Breast epithelium (tissue), 4 donors: ENCODE results near the gene PPP1CC. TPM values are rescaled to one million over a fixed set of nuclear protein-coding genes. Genes with fewer than 3 reads are reported as not detected.

Source experiments
- DNase-seq, 2 donors: peaks; one replicate each; pipeline ENCODE4 v3.0.0-alpha.2; 2019; ENCODE audit warnings: low spot score in 2 of 2
- H3K27ac ChIP-seq, 2 donors: fragments of 200-600 bp; sonication (generic) in 1 of 2; one replicate each; pipeline ENCODE4 v1.5.1; 2016 to 2019; ENCODE audit warnings: mild to moderate bottlenecking in 1 of 2
- H3K27me3 ChIP-seq, 2 donors: fragments of 200-600 bp; sonication (generic) in 1 of 2; one replicate each; pipeline versions ENCODE4 v1.5.1 to v1.6.0; 2017 to 2019; ENCODE audit warnings: control low read depth in 1 of 2, mild to moderate bottlenecking in 1 of 2
- H3K36me3 ChIP-seq: fragments of 200-600 bp; one replicate; pipeline ENCODE4 v1.5.1; 2019
- H3K4me1 ChIP-seq, 2 donors: fragments of 200-600 bp; sonication (generic); one replicate each; pipeline ENCODE4 v1.5.1; 2016 to 2019; ENCODE audit warnings: control low read depth in 1 of 2
- H3K4me3 ChIP-seq, 3 donors: fragments of 200-600 bp; sonication (generic); 1 replicate in 2 of 3; 2 replicates in 1 of 3; pipeline ENCODE4 v1.5.1; 2016 to 2019; ENCODE audit warnings: mild to moderate bottlenecking in 3 of 3, moderate library complexity in 2 of 3
- H3K9me3 ChIP-seq, 2 donors: fragments of 200-600 bp; sonication (generic) in 1 of 2; one replicate each; pipeline ENCODE4 v1.5.1; 2016 to 2019; ENCODE audit warnings: control low read depth in 1 of 2
- CTCF ChIP-seq, 3 donors: fragments of 450-650 bp; IDR thresholded peaks; one replicate each; pipeline ENCODE4 v1.5.1; 2016 to 2017; ENCODE audit warnings: antibody characterized with exemption in 3 of 3, mild to moderate bottlenecking in 3 of 3, moderate library complexity in 3 of 3
- POLR2A ChIP-seq: fragments of 450-650 bp; IDR thresholded peaks from one replicate; pipeline ENCODE4 v1.6.1; 2016; ENCODE audit warnings: antibody characterized with exemption, mild to moderate bottlenecking, moderate library complexity
- POLR2AphosphoS5 ChIP-seq, 3 donors: sonication (generic); formaldehyde crosslinking; IDR thresholded peaks; one replicate each; pipeline ENCODE4 v1.6.1; 2017; ENCODE audit warnings: antibody characterized with exemption in 3 of 3
- intact Hi-C: fragments of 100-400 bp; cut with DNase I; formaldehyde crosslinking; loops from one replicate; pipeline ENCODE4 v1.15.1; 2023; ENCODE audit warnings: low total_unique reads
- total RNA-seq, 3 donors: library from RNA; depleted of rRNA; stranded (reverse); fragments of >200 nt; gene quantifications; one replicate each; pipeline ENCODE4 v1.1.0, GENCODE V29; 2016

PPP1CC gene
- total RNA-seq, 3 donors from 2014 or later: 97.7 to 135 (median 106) TPM

- no peak for TF ChIP-seq CTCF (IDR thresholded peaks at IDR 0.05)
- TF ChIP-seq POLR2AphosphoS5 (IDR thresholded peaks at IDR 0.05): no peak
- TF ChIP-seq POLR2A: no peak
- H3K27me3 ChIP-seq: no peaks in the 10 kb centered on the region
- DNase-seq: no peak
- H3K9me3 ChIP-seq: no peaks in the 10 kb centered on the region
- H3K36me3 ChIP-seq: no peaks in the 10 kb centered on the region
- H3K27ac ChIP-seq: no peak overlapping the region
- no peaks in the 10 kb centered on the region for H3K4me1 ChIP-seq
- intact Hi-C loops: no loop called here
- no peak overlapping the region for H3K4me3 ChIP-seq
Measured at GRCh38 chr12:110782922-110783321, 40.2 kb upstream of the PPP1CC start.

GRCh38 chr12:110782094-110782493 is 39.4 kb upstream of the PPP1CC start:
- DNase-seq: no peak
- Histone ChIP-seq H3K4me1 (no peaks in the 10 kb centered on the region), H3K4me3 (no peak overlapping the region), H3K27ac (no peak overlapping the region), H3K36me3 (no peaks in the 10 kb centered on the region), H3K27me3 (no peaks in the 10 kb centered on the region), H3K9me3 (no peaks in the 10 kb centered on the region)
- intact Hi-C loops: no loop called here
- TF ChIP-seq POLR2A (no peak), POLR2AphosphoS5 (IDR thresholded peaks at IDR 0.05) (no peak), CTCF (IDR thresholded peaks at IDR 0.05) (no peak)

GRCh38 chr12:110780448-110780847 is 37.8 kb upstream of the PPP1CC start:
- no peaks in the 10 kb centered on the region for H3K9me3 ChIP-seq
- no peaks in the 10 kb centered on the region for H3K4me1 ChIP-seq
- H3K36me3 ChIP-seq: no peaks in the 10 kb centered on the region
- intact Hi-C loops: no loop called here
- H3K27me3 ChIP-seq: no peaks in the 10 kb centered on the region
- H3K27ac ChIP-seq: no peak overlapping the region
- no peak for DNase-seq
- TF ChIP-seq POLR2AphosphoS5 (IDR thresholded peaks at IDR 0.05): no peak
- no peak for TF ChIP-seq CTCF (IDR thresholded peaks at IDR 0.05)
- no peak for TF ChIP-seq POLR2A
- no peak overlapping the region for H3K4me3 ChIP-seq

- TF ChIP-seq POLR2AphosphoS5 (IDR thresholded peaks at IDR 0.05): no peak
- TF ChIP-seq POLR2A: no peak
- TF ChIP-seq CTCF (IDR thresholded peaks at IDR 0.05): no peak
- no peak overlapping the region for H3K4me3 ChIP-seq
Measured at GRCh38 chr12:110778833-110779577, 36.3 kb upstream of the PPP1CC start.

GRCh38 chr12:110776410-110776809 is 33.7 kb upstream of the PPP1CC start:
- Histone ChIP-seq H3K4me1 (no peaks in the 10 kb centered on the region), H3K4me3 (no peak overlapping the region), H3K9me3 (no peaks in the 10 kb centered on the region), H3K36me3 (no peaks in the 10 kb centered on the region), H3K27ac (no peak overlapping the region), H3K27me3 (no peaks in the 10 kb centered on the region)
- TF ChIP-seq CTCF (IDR thresholded peaks at IDR 0.05) (no peak), POLR2AphosphoS5 (IDR thresholded peaks at IDR 0.05) (no peak), POLR2A (no peak)
- intact Hi-C loops: no loop called here
- no peak for DNase-seq

More at GRCh38 chr12:110778833-110779577, 36.3 kb upstream of the PPP1CC start:
- Histone ChIP-seq H3K27me3 (no peaks in the 10 kb centered on the region), H3K4me1 (no peaks in the 10 kb centered on the region), H3K27ac (no peak overlapping the region), H3K9me3 (no peaks in the 10 kb centered on the region), H3K36me3 (no peaks in the 10 kb centered on the region)
- intact Hi-C loops: no loop called here
- no peak for DNase-seq
